ENCODE measurements around the gene DYSF. TPM values are rescaled to one million over a fixed set of nuclear protein-coding genes. Genes with fewer than 3 reads are reported as not detected.

Gene DYSF
- total RNA-seq, 1 experiment from 2014 or later: 0.89 TPM

- Histone ChIP-seq H3K9ac (ENCODE audit: low read length) (no peak overlapping the region), H3K9me3 (ENCODE audit: control insufficient read depth in 1 of 2, insufficient read depth in 1 of 2, low read depth in 1 of 2, low read length in 2 of 2) (no peaks in the 10 kb centered on the region), H3K27me3 (ENCODE audit: insufficient read depth, low read length) (no peaks in the 10 kb centered on the region), H2AFZ (ENCODE audit: low read depth, low read length, poor library complexity, severe bottlenecking) (no peak overlapping the region), H3K4me2 (ENCODE audit: low read length) (no peak overlapping the region), H3K9me2 (ENCODE audit: insufficient read depth) (no peaks in the 10 kb centered on the region), H3K36me3 (ENCODE audit: control insufficient read depth in 1 of 2, insufficient read depth in 2 of 2, low read length in 2 of 2) (no peaks in the 10 kb centered on the region), H4K20me1 (ENCODE audit: insufficient read depth) (no peaks in the 10 kb centered on the region), H3K4me3 (replicated peaks in 1 of 2; ENCODE audit: low read depth in 1 of 2, low read length in 2 of 2) (no peak overlapping the region), H3K79me2 (ENCODE audit: insufficient read depth, low read length) (no peaks in the 10 kb centered on the region), H3K4me1 (ENCODE audit: control insufficient read depth in 1 of 2, insufficient read depth in 2 of 2, low read length in 2 of 2) (peaks cover 0 to 10% of the 10 kb centered on the region in 2 experiments; a peak in 2 of 4 replicates), H3K27ac (ENCODE audit: low read depth, low read length) (no peak overlapping the region)
- TF ChIP-seq ZFX (IDR thresholded peaks at IDR 0.05) (no peak), SP1 (IDR thresholded peaks at IDR 0.05; ENCODE audit: low read depth) (no peak), JUND (IDR thresholded peaks at IDR 0.05) (no peak), ZBTB33 (IDR thresholded peaks at IDR 0.05; ENCODE audit: extremely low read depth, insufficient replicate concordance, low read length) (no peak), SRF (IDR thresholded peaks at IDR 0.05; ENCODE audit: low read depth) (no peak), MAX (IDR thresholded peaks at IDR 0.05) (no peak), ELF1 (IDR thresholded peaks at IDR 0.05; ENCODE audit: borderline replicate concordance, low read depth) (no peak), POLR2AphosphoS5 (IDR thresholded peaks at IDR 0.05; ENCODE audit: low read depth, low read length) (no peak), CTCF (IDR thresholded peaks at IDR 0.05 in 2 of 3, conservative IDR thresholded peaks at IDR 0.05 in 1 of 3; ENCODE audit: borderline replicate concordance in 1 of 3, insufficient read depth in 1 of 3, low read depth in 2 of 3, low read length in 2 of 3) (no peak), REST (IDR thresholded peaks at IDR 0.05; ENCODE audit: low read depth) (no peak)
- no peak for DNase-seq (ENCODE audit: low read depth, low spot score)
- RAD21 ChIA-PET (ENCODE audit: low non-redundant PET in 1 of 2, low total read pairs in 2 of 2, uncharacterized antibody in 2 of 2, unreplicated experiment in 2 of 2): no interaction called here
- intact Hi-C loops (cut with micrococcal nuclease): no loop called here
- no TSS peak for BruUV-seq (replicated peaks)
- POLR2A ChIA-PET: no interaction called here
- CTCF ChIA-PET: interaction anchor here (2.2 kb wide), 1 partner anchor 13 kb away, joined by 5 read pairs; no protein-coding TSS in a partner anchor
- ATAC-seq: no peak
Observed at GRCh38 chr2:71474116-71474743, 20.9 kb downstream of the DYSF start.
